SK-N-SH treated with all-trans-retinoic acid at 6 μM for 48 hours (cell line): ENCODE data around the gene BLNK.

Experiments used
- ATAC-seq: fragments of 200-7000 bp; cut with Tn5 transposase; 3 replicates; pipeline ENCODE4 v1.9.1; 2020; ENCODE audit warnings: mild to moderate bottlenecking, moderate library complexity
- ARNTL ChIP-seq: fragments of 450-650 bp; formaldehyde crosslinking; IDR thresholded peaks from 2 replicates; pipeline ENCODE4 v1.5.0; 2020; ENCODE audit warnings: low read depth, mild to moderate bottlenecking, moderate library complexity, borderline replicate concordance
- BACH2 ChIP-seq: fragments of 250-450 bp; sonication (Bioruptor Pico); IDR thresholded peaks from 2 replicates; pipeline ENCODE4 v1.9.0; 2021; ENCODE audit warnings: mild to moderate bottlenecking, borderline replicate concordance
- ESRRG ChIP-seq: fragments of 250-450 bp; sonication (Bioruptor Pico); IDR thresholded peaks from 2 replicates; pipeline ENCODE4 v1.6.1; 2021; ENCODE audit warnings: mild to moderate bottlenecking
- GLIS3 ChIP-seq: fragments of 250-450 bp; sonication (Bioruptor Pico); IDR thresholded peaks from 2 replicates; pipeline ENCODE4 v1.5.0; 2020; ENCODE audit warnings: mild to moderate bottlenecking, moderate library complexity
- ISL1 ChIP-seq: fragments of 250-450 bp; sonication (Bioruptor Pico); IDR thresholded peaks from 2 replicates; pipeline ENCODE4 v2.1.2; 2022; ENCODE audit warnings: mild to moderate bottlenecking, moderate library complexity
- OSR1 ChIP-seq: fragments of 250-450 bp; sonication (Bioruptor Pico); IDR thresholded peaks from 2 replicates; pipeline ENCODE4 v1.8.0; 2022; ENCODE audit warnings: moderate library complexity, mild to moderate bottlenecking, inconsistent platforms
- PPARA ChIP-seq: fragments of 250-450 bp; sonication (Bioruptor Pico); IDR thresholded peaks from 2 replicates; pipeline ENCODE4 v1.5.0; 2020; ENCODE audit warnings: mild to moderate bottlenecking, borderline replicate concordance
- RARB ChIP-seq: fragments of 250-450 bp; sonication (Bioruptor Pico); IDR thresholded peaks from 2 replicates; pipeline ENCODE4 v1.8.0; 2021; ENCODE audit warnings: mild to moderate bottlenecking, moderate library complexity
- SNAI2 ChIP-seq: fragments of 250-450 bp; sonication (Bioruptor Pico); IDR thresholded peaks from 2 replicates; pipeline ENCODE4 v1.5.0; 2020; ENCODE audit warnings: mild to moderate bottlenecking, moderate library complexity
- TCF4 ChIP-seq: fragments of 250-450 bp; sonication (Bioruptor Pico); IDR thresholded peaks from 2 replicates; pipeline ENCODE4 v1.8.0; 2021; ENCODE audit warnings: mild to moderate bottlenecking, moderate library complexity, borderline replicate concordance
- TOX ChIP-seq: fragments of 250-450 bp; sonication (Bioruptor Pico); IDR thresholded peaks from 2 replicates; pipeline ENCODE4 v1.8.0; 2021; ENCODE audit warnings: mild to moderate bottlenecking, moderate library complexity, borderline replicate concordance
- ZC3H10 ChIP-seq: fragments of 250-450 bp; sonication (Bioruptor Pico); IDR thresholded peaks from 2 replicates; pipeline ENCODE4 v1.5.1; 2021; ENCODE audit warnings: mild to moderate bottlenecking, moderate library complexity
- ZFP3 ChIP-seq: fragments of 250-450 bp; sonication (Bioruptor Pico); IDR thresholded peaks from 2 replicates; pipeline ENCODE4 v1.5.0; 2020; ENCODE audit warnings: mild to moderate bottlenecking, moderate library complexity
- ZFP30 ChIP-seq: fragments of 450-650 bp; formaldehyde crosslinking; IDR thresholded peaks from 2 replicates; pipeline ENCODE4 v1.5.0; 2022; ENCODE audit warnings: mild to moderate bottlenecking, moderate library complexity
- ZNF565 ChIP-seq: fragments of 450-650 bp; formaldehyde crosslinking; conservative IDR thresholded peaks from 2 replicates; pipeline ENCODE4 v1.5.0; 2020; ENCODE audit warnings: low read depth, mild to moderate bottlenecking, moderate library complexity
- ZNF70 ChIP-seq: fragments of 450-650 bp; formaldehyde crosslinking; IDR thresholded peaks from 2 replicates; pipeline ENCODE4 v1.5.0; 2020; ENCODE audit warnings: mild to moderate bottlenecking, moderate library complexity
- ZNF8 ChIP-seq: fragments of 450-650 bp; formaldehyde crosslinking; IDR thresholded peaks from 2 replicates; pipeline ENCODE4 v1.5.0; 2020; ENCODE audit warnings: mild to moderate bottlenecking, moderate library complexity
- TF ChIP-seq, protein P1 (sequence below): fragments of 250-450 bp; sonication (Bioruptor Pico); IDR thresholded peaks from 2 replicates; pipeline ENCODE4 v1.5.0; 2020; ENCODE audit warnings: mild to moderate bottlenecking, moderate library complexity
- TF ChIP-seq, protein P2 (sequence below): fragments of 250-450 bp; sonication (Bioruptor Pico); IDR thresholded peaks from 2 replicates; pipeline ENCODE4 v1.8.0; 2021; ENCODE audit warnings: low read depth, mild to moderate bottlenecking, moderate library complexity, borderline replicate concordance
- TF ChIP-seq, protein P3 (sequence below): fragments of 250-450 bp; sonication (Bioruptor Pico); IDR thresholded peaks from 2 replicates; pipeline ENCODE4 v1.5.1; 2020; ENCODE audit warnings: low read depth, mild to moderate bottlenecking, moderate library complexity

BLNK gene

DNA sequence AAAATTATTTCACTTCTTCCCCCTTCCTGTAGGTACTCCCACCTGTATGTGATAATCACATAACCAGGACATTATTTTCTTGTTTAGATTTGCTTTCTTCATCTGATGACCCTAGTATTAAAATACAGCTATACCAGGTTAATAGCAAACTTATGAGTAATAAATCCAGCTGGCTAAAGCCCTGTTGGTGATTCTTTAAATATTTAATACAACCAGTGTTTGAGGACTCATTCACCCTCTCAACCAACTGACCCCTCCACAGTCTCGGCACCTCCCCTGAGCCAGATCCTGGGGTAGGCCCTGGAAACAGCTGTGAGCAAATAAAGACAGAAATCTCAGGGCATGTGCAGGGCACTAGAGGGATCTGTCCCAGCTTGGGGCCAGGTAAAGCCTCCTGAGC lies 58.5 kb downstream of the BLNK start (continued):
- TF ChIP-seq, protein P1, sequence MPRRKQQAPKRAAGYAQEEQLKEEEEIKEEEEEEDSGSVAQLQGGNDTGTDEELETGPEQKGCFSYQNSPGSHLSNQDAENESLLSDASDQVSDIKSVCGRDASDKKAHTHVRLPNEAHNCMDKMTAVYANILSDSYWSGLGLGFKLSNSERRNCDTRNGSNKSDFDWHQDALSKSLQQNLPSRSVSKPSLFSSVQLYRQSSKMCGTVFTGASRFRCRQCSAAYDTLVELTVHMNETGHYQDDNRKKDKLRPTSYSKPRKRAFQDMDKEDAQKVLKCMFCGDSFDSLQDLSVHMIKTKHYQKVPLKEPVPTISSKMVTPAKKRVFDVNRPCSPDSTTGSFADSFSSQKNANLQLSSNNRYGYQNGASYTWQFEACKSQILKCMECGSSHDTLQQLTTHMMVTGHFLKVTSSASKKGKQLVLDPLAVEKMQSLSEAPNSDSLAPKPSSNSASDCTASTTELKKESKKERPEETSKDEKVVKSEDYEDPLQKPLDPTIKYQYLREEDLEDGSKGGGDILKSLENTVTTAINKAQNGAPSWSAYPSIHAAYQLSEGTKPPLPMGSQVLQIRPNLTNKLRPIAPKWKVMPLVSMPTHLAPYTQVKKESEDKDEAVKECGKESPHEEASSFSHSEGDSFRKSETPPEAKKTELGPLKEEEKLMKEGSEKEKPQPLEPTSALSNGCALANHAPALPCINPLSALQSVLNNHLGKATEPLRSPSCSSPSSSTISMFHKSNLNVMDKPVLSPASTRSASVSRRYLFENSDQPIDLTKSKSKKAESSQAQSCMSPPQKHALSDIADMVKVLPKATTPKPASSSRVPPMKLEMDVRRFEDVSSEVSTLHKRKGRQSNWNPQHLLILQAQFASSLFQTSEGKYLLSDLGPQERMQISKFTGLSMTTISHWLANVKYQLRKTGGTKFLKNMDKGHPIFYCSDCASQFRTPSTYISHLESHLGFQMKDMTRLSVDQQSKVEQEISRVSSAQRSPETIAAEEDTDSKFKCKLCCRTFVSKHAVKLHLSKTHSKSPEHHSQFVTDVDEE (CRISPR knock-in tag), result no peak

DNA sequence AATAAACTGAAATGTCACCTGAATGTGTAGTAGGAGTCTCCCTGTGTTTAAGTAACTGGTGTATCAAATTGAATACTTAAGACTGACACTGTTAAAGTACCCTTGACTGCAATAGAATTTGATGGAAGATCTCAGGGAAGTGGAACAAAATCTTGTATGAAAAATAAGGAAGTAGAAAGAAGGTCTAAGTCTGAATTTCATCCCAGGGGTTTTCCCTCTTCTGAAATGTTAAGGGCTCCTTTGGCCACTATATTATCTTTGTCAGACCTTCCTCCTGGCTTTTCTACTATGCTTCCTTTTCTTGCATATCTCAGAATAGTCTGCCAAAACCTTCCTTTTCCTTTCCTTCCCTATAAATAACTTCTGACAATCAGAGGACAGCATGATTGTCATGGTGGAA lies 59.6 kb downstream of the BLNK start:
- no peak for ATAC-seq
- no peak for TF ChIP-seq SNAI2 (CRISPR knock-in tag)
- no peak for TF ChIP-seq ZFP3 (CRISPR knock-in tag)
- TF ChIP-seq ZNF70 (CRISPR knock-in tag), result no peak
- no peak for TF ChIP-seq ESRRG (CRISPR knock-in tag)
- no peak for TF ChIP-seq RARB (CRISPR knock-in tag)
- no peak for TF ChIP-seq BACH2 (CRISPR knock-in tag)
- TF ChIP-seq ISL1 (CRISPR knock-in tag), result no peak
- TF ChIP-seq TOX (CRISPR knock-in tag), result no peak
- TF ChIP-seq, protein P2, sequence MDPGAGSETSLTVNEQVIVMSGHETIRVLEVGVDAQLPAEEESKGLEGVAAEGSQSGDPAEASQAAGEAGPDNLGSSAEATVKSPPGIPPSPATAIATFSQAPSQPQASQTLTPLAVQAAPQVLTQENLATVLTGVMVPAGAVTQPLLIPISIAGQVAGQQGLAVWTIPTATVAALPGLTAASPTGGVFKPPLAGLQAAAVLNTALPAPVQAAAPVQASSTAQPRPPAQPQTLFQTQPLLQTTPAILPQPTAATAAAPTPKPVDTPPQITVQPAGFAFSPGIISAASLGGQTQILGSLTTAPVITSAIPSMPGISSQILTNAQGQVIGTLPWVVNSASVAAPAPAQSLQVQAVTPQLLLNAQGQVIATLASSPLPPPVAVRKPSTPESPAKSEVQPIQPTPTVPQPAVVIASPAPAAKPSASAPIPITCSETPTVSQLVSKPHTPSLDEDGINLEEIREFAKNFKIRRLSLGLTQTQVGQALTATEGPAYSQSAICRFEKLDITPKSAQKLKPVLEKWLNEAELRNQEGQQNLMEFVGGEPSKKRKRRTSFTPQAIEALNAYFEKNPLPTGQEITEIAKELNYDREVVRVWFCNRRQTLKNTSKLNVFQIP (CRISPR knock-in tag), result no peak
- no peak for TF ChIP-seq GLIS3
- no peak for TF ChIP-seq TCF4 (CRISPR knock-in tag)

DNA sequence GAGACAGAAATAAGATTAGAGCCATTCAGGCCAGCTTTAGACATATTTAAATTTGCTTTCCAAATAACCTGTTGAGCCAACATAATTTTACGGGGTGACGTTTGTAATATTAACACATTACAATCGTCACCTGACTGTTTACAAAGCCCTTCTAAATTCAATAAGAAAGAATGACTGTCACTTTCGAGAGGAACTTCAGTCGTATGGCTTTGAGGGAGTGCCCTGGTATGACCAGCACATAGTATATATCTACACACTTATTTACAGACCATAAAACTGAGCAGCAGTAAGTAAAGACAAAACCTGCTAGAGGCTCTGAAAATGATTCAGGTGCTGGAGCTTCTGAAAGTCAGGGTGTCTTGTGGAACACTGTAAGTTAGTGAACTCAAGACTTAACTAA lies 62.4 kb downstream of the BLNK start:
- TF ChIP-seq GLIS3 (no peak), SNAI2 (CRISPR knock-in tag) (no peak), ISL1 (CRISPR knock-in tag) (no peak), TOX (CRISPR knock-in tag) (no peak), OSR1 (no peak), ZNF565 (CRISPR knock-in tag) (no peak), ZNF8 (CRISPR knock-in tag) (no peak)
- TF ChIP-seq, protein P1 (CRISPR knock-in tag), result no peak
- TF ChIP-seq, protein P2 (CRISPR knock-in tag), result no peak
- no peak for ATAC-seq

DNA sequence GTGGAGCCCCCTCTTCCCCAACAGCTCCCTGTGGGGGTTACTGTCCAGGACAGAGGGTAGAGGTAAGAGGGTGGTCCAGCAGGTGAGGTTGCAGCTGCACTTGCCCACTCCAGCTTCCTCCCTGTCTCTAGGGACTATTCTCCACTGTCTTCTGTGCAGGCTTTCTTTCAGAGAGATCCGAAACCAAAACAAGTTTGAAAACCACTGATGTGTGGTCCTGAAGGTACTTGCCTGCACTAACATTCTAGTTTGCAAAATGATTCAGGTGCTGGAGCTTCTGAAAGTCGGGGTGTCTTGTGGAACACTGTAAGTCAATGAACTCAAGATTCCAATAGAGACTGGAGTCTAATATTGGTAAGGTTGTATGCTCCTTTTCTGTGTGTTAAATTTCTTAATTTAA lies 63.1 kb downstream of the BLNK start:
- TF ChIP-seq RARB (CRISPR knock-in tag) (no peak), ESRRG (CRISPR knock-in tag) (no peak), ZNF70 (CRISPR knock-in tag) (no peak), ISL1 (CRISPR knock-in tag) (no peak), OSR1 (no peak), ZFP3 (CRISPR knock-in tag) (no peak), TOX (CRISPR knock-in tag) (no peak), ZNF8 (CRISPR knock-in tag) (no peak), PPARA (no peak), GLIS3 (no peak), BACH2 (CRISPR knock-in tag) (no peak), ARNTL (CRISPR knock-in tag) (no peak), ZC3H10 (CRISPR knock-in tag) (no peak), ZFP30 (CRISPR knock-in tag) (no peak)
- TF ChIP-seq, protein P3, sequence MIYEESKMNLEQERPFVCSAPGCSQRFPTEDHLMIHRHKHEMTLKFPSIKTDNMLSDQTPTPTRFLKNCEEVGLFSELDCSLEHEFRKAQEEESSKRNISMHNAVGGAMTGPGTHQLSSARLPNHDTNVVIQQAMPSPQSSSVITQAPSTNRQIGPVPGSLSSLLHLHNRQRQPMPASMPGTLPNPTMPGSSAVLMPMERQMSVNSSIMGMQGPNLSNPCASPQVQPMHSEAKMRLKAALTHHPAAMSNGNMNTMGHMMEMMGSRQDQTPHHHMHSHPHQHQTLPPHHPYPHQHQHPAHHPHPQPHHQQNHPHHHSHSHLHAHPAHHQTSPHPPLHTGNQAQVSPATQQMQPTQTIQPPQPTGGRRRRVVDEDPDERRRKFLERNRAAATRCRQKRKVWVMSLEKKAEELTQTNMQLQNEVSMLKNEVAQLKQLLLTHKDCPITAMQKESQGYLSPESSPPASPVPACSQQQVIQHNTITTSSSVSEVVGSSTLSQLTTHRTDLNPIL (CRISPR knock-in tag), result no peak
- TF ChIP-seq, protein P2 (CRISPR knock-in tag), result no peak
- no peak for ATAC-seq
